ENCODE data around the gene HOXD9.

HOXD9 gene

GRCh38 chr2:176110415-176111308 lies 11.9 kb upstream of the HOXD9 start:
- no peak for DNase-seq (ENCODE audit: low read depth in 2 of 2)

- no peak for DNase-seq (ENCODE audit: low read depth in 2 of 2)
Observed at GRCh38 chr2:176111309-176111663, 11.2 kb upstream of the HOXD9 start.

GRCh38 chr2:176111846-176112374 lies 10.6 kb upstream of the HOXD9 start:
- DNase-seq (ENCODE audit: low read depth in 2 of 2) = no peak

GRCh38 chr2:176112375-176113302 lies 9.9 kb upstream of the HOXD9 start:
- no peak for DNase-seq (ENCODE audit: low read depth in 2 of 2)

GRCh38 chr2:176114120-176114929 lies 8.2 kb upstream of the HOXD9 start:
- DNase-seq (ENCODE audit: low read depth in 2 of 2) = no peak

GRCh38 chr2:176114930-176115625 lies 7.4 kb upstream of the HOXD9 start:
- DNase-seq (ENCODE audit: low read depth in 2 of 2) = no peak

GRCh38 chr2:176115883-176116813 lies 6.4 kb upstream of the HOXD9 start, which contains the start of gene HOXD10:
Gene HOXD10 (plus strand): TSS chr2:176116778. CDS start chr2:176116834, 56 bp downstream.
- DNase-seq (ENCODE audit: low read depth in 2 of 2) = no peak

GRCh38 chr2:176117162-176117822 lies 5.2 kb upstream of the HOXD9 start:
- no peak for DNase-seq (ENCODE audit: low read depth in 2 of 2)

- no peak for DNase-seq (ENCODE audit: low read depth in 2 of 2)
Observed at GRCh38 chr2:176117823-176118371, 4.6 kb upstream of the HOXD9 start.

GRCh38 chr2:176118601-176119339 lies 3.7 kb upstream of the HOXD9 start:
- DNase-seq (ENCODE audit: low read depth in 2 of 2) = no peak

- no peak for DNase-seq (ENCODE audit: low read depth in 2 of 2)
Observed at GRCh38 chr2:176120364-176121189, 1.9 kb upstream of the HOXD9 start.

GRCh38 chr2:176121190-176122051 lies 1.1 kb upstream of the HOXD9 start:
- DNase-seq (ENCODE audit: low read depth in 2 of 2) = no peak

GRCh38 chr2:176122052-176122682 lies 352 bp upstream of the HOXD9 start:
- no peak for DNase-seq (ENCODE audit: low read depth in 2 of 2)

GRCh38 chr2:176123411-176124109 lies 1.0 kb downstream of the HOXD9 start:
- no peak for DNase-seq (ENCODE audit: low read depth in 2 of 2)
